Skeletal muscle satellite cell (primary cell): ENCODE data around the gene GUCA2A.

Experiments used
- H3K27me3 ChIP-seq: 2 replicates; pipeline ENCODE4 v1.7.0; 2013; ENCODE audit warnings: low read length; ENCODE audit not compliant: control insufficient read depth, insufficient read depth
- H3K36me3 ChIP-seq: 2 replicates; pipeline ENCODE4 v1.7.0; 2013; ENCODE audit warnings: mild to moderate bottlenecking, control low read depth, low read length; ENCODE audit not compliant: insufficient read depth
- H3K4me1 ChIP-seq: 2 replicates; pipeline ENCODE4 v1.7.0; 2013; ENCODE audit warnings: low read length; ENCODE audit not compliant: control insufficient read depth, insufficient read depth
- H3K4me2 ChIP-seq: 2 replicates; pipeline ENCODE4 v1.7.0; 2013; ENCODE audit warnings: mild to moderate bottlenecking, low read length
- H3K4me3 ChIP-seq: 2 replicates; pipeline ENCODE4 v1.7.0; 2013; ENCODE audit warnings: low read length
- H3K9ac ChIP-seq: 2 replicates; pipeline ENCODE4 v1.7.0; 2013; ENCODE audit warnings: mild to moderate bottlenecking, low read depth, low read length, moderate library complexity
- H3K9me3 ChIP-seq: replicated peaks from 2 replicates; pipeline ENCODE4 v1.7.0; 2013; ENCODE audit warnings: mild to moderate bottlenecking, control low read depth, low read length

GUCA2A gene

GRCh38 chr1:42189931-42190853 is 25.6 kb upstream of the GUCA2A start:
- no peak overlapping the region for H3K4me3 ChIP-seq
- H3K36me3 ChIP-seq, result peaks cover 50% of the 10 kb centered on the region
- H3K4me1 ChIP-seq, result peaks cover 17% of the 10 kb centered on the region
- H3K9me3 ChIP-seq, result no peaks in the 10 kb centered on the region
- H3K4me2 ChIP-seq, result no peak overlapping the region
- H3K27me3 ChIP-seq, result no peaks in the 10 kb centered on the region
- no peak overlapping the region for H3K9ac ChIP-seq

- Histone ChIP-seq H3K4me1 (peaks cover 20% of the 10 kb centered on the region), H3K9ac (peak overlapping the region; percentile 21), H3K27me3 (no peaks in the 10 kb centered on the region), H3K4me3 (no peak overlapping the region), H3K36me3 (peaks cover 47% of the 10 kb centered on the region), H3K9me3 (no peaks in the 10 kb centered on the region), H3K4me2 (peak overlapping the region; percentile 54)
Measured at GRCh38 chr1:42186152-42186551, 21.6 kb upstream of the GUCA2A start.

GRCh38 chr1:42184616-42185015 is 20.1 kb upstream of the GUCA2A start:
- Histone ChIP-seq H3K4me2 (no peak overlapping the region), H3K4me1 (peaks cover 20% of the 10 kb centered on the region), H3K27me3 (no peaks in the 10 kb centered on the region), H3K9me3 (no peaks in the 10 kb centered on the region), H3K36me3 (peaks cover 39% of the 10 kb centered on the region), H3K9ac (no peak overlapping the region), H3K4me3 (no peak overlapping the region)

GRCh38 chr1:42183957-42184268 is 19.4 kb upstream of the GUCA2A start:
- no peak overlapping the region for H3K4me2 ChIP-seq
- no peaks in the 10 kb centered on the region for H3K27me3 ChIP-seq
- H3K4me1 ChIP-seq, result peaks cover 20% of the 10 kb centered on the region
- H3K9me3 ChIP-seq, result no peaks in the 10 kb centered on the region
- H3K9ac ChIP-seq, result no peak overlapping the region
- H3K36me3 ChIP-seq, result peaks cover 39% of the 10 kb centered on the region
- no peak overlapping the region for H3K4me3 ChIP-seq

GRCh38 chr1:42183210-42183956 is 18.8 kb upstream of the GUCA2A start:
- H3K4me1 ChIP-seq, result peaks cover 20% of the 10 kb centered on the region
- H3K4me2 ChIP-seq, result no peak overlapping the region
- peaks cover 33% of the 10 kb centered on the region for H3K36me3 ChIP-seq
- H3K4me3 ChIP-seq, result no peak overlapping the region
- no peaks in the 10 kb centered on the region for H3K27me3 ChIP-seq
- no peak overlapping the region for H3K9ac ChIP-seq
- H3K9me3 ChIP-seq, result no peaks in the 10 kb centered on the region

GRCh38 chr1:42181687-42182086 is 17.1 kb upstream of the GUCA2A start:
- no peaks in the 10 kb centered on the region for H3K9me3 ChIP-seq
- no peak overlapping the region for H3K4me2 ChIP-seq
- no peaks in the 10 kb centered on the region for H3K27me3 ChIP-seq
- H3K9ac ChIP-seq, result no peak overlapping the region
- H3K4me3 ChIP-seq, result no peak overlapping the region
- H3K4me1 ChIP-seq, result peaks cover 24% of the 10 kb centered on the region
- H3K36me3 ChIP-seq, result peaks cover 25% of the 10 kb centered on the region

- H3K4me2 ChIP-seq, result no peak overlapping the region
- H3K27me3 ChIP-seq, result no peaks in the 10 kb centered on the region
- H3K9ac ChIP-seq, result no peak overlapping the region
- H3K4me3 ChIP-seq, result no peak overlapping the region
- peaks cover 31% of the 10 kb centered on the region for H3K36me3 ChIP-seq
- peaks cover 12% of the 10 kb centered on the region for H3K4me1 ChIP-seq
- no peaks in the 10 kb centered on the region for H3K9me3 ChIP-seq
Measured at GRCh38 chr1:42179900-42180329, 15.4 kb upstream of the GUCA2A start.

- H3K4me2 ChIP-seq, result no peak overlapping the region
- no peaks in the 10 kb centered on the region for H3K27me3 ChIP-seq
- H3K9ac ChIP-seq, result no peak overlapping the region
- H3K9me3 ChIP-seq, result no peaks in the 10 kb centered on the region
- H3K4me3 ChIP-seq, result no peak overlapping the region
- H3K4me1 ChIP-seq, result peaks cover 8% of the 10 kb centered on the region
- peaks cover 31% of the 10 kb centered on the region for H3K36me3 ChIP-seq
Measured at GRCh38 chr1:42179275-42179674, 14.7 kb upstream of the GUCA2A start.

- peaks cover 25% of the 10 kb centered on the region for H3K36me3 ChIP-seq
- no peak overlapping the region for H3K9ac ChIP-seq
- H3K4me2 ChIP-seq, result no peak overlapping the region
- no peaks in the 10 kb centered on the region for H3K9me3 ChIP-seq
- H3K27me3 ChIP-seq, result no peaks in the 10 kb centered on the region
- peaks cover 8% of the 10 kb centered on the region for H3K4me1 ChIP-seq
- H3K4me3 ChIP-seq, result no peak overlapping the region
Measured at GRCh38 chr1:42178249-42178648, 13.7 kb upstream of the GUCA2A start.

GRCh38 chr1:42177541-42177981 is 13.0 kb upstream of the GUCA2A start:
- Histone ChIP-seq H3K4me2 (peak overlapping the region; percentile 22), H3K9ac (peak overlapping the region; percentile 28), H3K27me3 (no peaks in the 10 kb centered on the region), H3K36me3 (peaks cover 25% of the 10 kb centered on the region), H3K4me1 (peaks cover 8% of the 10 kb centered on the region), H3K4me3 (no peak overlapping the region), H3K9me3 (no peaks in the 10 kb centered on the region)

GRCh38 chr1:42176902-42177519 is 12.5 kb upstream of the GUCA2A start:
- H3K36me3 ChIP-seq, result peaks cover 23% of the 10 kb centered on the region

More at GRCh38 chr1:42176902-42177519, 12.5 kb upstream of the GUCA2A start:
- Histone ChIP-seq H3K4me2 (peak overlapping the region; percentile 22), H3K4me3 (no peak overlapping the region), H3K9ac (peak overlapping the region; percentile 28), H3K4me1 (peaks cover 8% of the 10 kb centered on the region), H3K27me3 (no peaks in the 10 kb centered on the region), H3K9me3 (no peaks in the 10 kb centered on the region)
